Measurements from ENCODE around the gene COL6A2.
"Not testable (repeated sequence)": the region's sequence is repeated elsewhere in the genome, so short reads cannot be mapped to it uniquely, and the experiment has no call there.

The COL6A2 gene

DNA sequence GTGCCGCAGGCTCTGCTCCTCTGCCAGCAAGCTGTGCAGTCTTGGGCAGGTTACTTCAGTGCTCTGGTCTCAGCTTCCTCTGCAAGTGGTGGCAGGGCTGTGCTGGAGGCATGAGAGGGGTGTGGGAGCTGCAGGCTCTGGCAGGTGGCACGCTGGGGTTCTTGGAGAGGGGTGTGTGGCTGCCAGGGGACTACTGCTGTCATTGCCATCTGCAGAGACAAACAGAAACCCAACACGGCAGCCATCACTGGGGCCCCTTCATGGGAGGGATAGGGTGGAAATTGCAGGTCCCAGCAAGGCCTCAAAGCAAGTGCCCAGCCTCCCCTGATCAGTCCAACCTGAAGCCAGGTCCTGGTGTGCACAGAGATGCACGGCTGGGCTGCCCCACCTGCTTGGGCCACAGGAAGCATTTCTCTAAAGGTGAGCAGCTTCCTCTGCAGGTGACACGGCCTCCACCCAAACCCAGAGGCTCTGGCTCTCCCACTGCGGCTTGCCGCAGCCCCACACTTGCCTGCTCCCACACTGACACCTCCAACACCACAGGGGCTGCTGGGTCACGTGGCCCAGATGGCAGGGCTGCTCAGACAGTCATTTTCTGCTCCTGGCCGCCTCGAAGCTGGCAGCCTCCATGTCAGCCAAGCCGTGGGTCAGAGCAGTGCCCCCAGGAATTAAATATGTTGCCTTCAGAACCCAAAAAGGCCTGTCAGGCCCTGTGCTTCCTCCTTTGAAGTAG is 4.1 kb upstream of the COL6A2 start:
- DNase-seq (ENCODE audit: low read depth in 2 of 2), result no peak

DNA sequence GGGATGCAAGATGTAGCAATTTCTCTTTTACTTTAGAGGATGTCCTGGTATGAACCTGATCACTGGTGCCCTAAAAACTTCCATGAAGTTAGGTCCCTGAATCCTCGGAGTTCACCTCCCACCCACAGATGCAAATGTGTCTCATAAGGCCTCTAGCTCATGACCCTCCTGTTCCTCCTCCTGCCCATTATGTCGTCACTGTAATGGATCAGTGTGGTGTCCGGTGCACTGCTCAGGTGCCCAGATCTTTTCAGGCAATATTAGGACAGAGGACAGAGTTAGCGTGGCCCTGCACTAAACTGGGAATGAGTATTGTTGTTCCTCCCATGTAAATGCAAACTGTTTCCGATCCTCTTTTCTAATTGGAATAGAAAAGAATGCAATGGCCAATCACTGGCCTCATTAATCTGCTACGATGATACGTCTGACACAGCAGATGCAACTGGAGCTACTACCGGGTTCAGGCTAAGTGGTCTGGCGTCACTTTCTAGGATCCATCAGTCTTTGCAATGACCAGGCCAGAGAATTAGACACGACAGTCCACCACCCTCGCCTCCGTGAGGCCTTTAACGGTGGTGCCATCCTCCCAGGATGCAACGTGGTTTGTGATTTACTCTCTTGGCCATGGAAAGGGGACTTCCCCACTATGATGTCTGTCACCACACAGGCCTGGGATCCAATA is 3.4 kb upstream of the COL6A2 start:
- DNase-seq (ENCODE audit: low read depth in 2 of 2), result no peak

DNA sequence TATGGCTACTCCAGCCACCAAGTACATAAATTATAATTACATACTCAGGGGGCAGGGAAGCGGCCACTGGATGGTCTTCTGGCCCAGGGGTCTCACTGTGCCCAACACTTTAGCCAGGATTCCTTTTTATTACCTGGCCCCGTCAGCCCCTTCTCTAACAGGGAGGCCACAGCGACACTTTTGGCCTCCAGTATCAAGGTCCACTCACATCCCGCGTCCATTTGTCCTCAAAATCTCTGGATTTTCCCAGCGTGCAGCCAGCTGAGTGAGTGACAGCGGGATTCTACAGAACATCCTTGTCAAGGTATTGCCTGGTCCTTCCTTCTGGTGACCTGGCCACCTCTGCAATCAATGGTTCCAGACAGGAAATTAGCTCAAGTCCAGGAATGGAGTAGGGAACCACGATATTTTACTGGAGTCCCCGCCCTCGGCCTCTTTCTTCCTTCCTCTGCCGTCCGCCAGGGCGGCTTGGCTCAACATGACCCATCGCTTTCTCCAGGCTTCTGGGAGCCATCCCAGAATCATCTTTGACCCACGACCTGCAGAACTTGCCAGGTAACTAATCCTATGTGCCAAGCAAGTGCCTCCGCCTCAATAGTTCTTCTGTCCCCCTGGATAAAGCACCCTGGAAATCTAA is 2.7 kb upstream of the COL6A2 start:
- no peak for DNase-seq (ENCODE audit: low read depth in 2 of 2)

DNA sequence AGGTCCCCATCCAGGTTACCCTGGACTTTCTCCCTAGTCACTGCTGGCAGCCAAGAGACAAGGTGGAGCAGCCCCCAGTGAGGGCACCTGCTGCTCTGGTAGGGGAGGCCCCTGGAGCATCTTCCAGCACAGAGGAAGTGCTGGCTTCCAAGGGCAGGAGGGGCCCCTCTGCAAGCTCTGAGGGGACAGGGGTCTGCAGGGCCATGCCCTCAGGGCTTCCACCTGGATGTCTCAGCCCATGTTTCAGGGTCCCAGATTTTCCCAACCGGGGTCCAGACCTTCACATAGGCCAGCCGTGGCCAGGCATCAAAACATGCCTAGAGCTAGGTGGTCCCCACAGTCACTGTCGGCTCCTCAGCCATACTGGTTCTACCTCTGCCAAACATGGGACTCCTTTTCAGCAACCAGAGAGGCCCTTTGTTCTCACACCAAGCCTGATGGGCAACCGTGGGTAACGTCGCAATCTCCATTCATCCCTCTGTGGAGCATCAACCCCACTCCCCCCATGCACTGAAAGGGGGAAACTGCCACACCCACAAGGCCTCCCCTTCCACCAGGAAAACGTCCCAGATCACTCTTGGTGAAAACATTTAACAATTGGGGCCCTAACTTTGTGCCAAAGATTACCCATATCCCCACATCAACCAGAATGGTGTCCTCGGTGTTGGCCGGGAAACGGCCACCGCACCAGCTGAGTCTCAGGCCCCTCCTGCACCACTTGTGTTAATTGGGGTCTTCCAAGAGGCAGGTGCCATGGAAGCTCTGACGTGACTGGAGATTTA is 1.9 kb upstream of the COL6A2 start:
- DNase-seq (ENCODE audit: low read depth in 2 of 2), result no peak

DNA sequence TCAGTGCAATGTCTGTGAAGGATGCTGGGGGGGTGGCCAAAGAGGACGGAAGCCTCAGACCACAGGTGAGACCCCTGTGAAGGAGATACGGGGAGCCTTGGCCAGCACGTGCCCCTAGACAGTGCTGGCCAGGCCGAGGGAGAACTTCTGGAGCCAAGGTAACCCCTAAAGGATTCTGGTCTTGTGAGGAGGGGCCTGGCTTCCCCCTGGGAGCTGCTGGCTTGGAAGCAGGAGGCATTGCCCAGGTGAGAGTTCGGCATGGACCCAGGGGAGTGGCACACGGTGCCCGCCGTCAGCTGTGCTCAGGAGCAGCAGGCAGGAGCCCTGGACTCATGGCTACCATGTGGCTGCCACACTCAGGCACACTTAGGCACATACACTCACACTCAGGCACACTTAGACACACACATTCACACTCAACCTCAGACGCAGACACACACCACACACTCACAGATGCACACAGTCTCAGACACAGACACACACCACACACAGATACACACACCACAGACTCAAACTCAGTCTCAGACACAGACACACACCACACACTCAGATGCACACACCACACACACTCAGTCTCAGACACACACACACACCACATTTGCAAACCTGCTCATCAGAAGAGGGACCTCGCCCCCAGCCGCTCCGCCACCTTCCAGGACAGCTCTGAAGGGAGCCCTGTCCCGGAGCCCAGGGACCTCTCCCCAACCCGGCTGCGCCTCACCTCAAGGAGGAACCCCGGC is 1.1 kb upstream of the COL6A2 start:
- no peak for DNase-seq (ENCODE audit: low read depth in 2 of 2)

DNA sequence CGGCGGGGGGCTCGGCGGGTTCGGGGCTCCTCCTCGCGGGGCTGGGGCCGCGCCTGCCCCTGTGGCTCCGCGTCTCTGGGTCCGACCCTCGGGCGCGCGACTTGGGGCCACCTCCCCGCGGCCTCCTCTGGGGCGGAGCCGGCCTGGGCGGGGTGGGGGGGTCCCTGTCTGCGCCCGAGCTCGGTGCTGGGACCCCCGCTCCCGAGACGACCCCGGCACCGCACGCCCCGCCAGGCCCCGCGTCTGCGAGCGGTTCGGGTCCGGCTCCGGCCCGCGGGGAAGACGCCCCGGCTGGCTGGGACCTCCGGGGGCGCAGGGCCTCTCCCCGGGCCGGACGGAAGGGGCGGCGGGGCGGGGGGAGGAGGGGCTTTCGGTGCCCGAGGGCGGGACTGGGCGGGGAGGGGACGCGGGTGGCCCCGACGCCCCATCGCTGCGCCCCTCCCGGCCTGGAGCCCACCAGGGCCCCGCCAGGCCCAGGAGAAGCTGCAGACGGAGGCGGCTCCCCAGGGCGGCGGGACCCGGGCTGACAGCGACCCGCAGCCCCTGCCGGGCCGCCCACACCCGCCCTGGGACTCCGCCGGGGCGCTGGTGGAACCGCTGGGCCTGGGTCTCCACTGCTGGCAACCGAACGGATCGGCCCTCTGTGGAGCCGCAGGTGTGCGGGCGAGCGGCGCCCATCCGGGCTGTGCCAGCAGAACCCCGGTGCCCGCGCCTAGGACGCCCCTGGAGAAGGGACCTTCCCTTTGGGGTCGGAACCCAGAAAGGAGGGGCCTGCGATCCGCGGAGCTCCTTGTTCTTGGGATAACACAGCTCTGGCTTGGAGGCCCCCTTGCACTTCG is 610 bp downstream of the COL6A2 start:
- no peak for DNase-seq (ENCODE audit: low read depth in 2 of 2)

DNA sequence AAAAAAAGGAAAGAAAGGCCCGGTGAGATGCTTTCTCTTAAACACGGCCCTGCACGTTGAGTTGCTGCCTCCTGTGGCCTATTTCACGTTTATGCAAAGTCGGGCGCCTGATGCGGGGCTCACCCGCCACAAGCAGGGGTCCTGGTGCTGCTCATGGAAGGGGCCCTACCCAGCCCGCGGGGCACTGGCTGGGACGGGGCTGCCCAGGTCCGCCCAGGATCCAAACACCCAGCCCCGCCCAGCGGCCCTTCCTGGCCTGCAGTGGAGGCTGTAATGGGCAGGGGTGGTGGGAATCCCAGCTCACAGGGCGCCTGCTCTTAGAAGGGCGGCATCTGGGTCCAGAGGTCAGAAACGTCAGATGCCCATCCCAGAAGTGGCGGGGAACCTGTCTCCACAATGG is 1.6 kb downstream of the COL6A2 start:
- no peak for DNase-seq (ENCODE audit: low read depth in 2 of 2)

DNA sequence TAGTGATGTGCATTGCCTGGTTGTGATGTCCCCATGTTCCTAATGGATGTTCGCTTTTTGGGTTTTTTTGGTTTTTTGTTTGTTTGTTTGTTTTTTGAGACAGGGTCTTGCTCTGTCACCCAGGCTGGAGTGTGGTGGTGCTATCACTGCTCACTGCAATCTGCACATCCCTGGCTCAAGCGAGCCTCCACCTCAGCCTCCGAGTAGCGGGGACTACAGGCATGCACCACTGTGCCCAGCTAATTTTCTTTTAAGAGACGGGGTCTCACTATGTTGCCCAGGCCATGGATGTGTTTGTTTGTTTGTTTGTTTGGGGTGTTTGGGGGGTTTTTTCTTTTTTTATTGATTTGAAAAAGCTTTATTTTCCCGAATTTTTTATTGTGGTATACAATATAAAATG is 2.1 kb downstream of the COL6A2 start:
- no peak for DNase-seq (ENCODE audit: low read depth in 2 of 2)

DNA sequence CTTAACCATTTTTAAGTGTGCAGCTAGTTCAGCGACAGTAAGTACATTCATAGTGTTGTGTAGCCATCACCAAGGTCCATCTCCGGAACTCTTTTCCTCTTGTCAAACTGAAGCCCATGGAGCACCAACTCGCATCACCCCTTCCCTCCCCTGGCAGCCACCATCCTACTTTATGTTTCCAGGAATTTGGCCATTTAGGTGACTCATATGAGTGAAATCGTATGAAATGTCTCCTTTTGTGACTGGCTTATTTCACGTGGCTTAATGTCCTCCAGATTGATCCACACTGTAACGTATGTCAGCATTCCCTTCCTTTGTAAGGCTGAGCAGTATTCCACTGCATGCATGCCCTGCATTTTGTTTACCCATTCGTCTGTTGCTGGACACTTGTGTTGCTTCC is 2.5 kb downstream of the COL6A2 start:
- DNase-seq (ENCODE audit: low read depth in 2 of 2), result no peak

DNA sequence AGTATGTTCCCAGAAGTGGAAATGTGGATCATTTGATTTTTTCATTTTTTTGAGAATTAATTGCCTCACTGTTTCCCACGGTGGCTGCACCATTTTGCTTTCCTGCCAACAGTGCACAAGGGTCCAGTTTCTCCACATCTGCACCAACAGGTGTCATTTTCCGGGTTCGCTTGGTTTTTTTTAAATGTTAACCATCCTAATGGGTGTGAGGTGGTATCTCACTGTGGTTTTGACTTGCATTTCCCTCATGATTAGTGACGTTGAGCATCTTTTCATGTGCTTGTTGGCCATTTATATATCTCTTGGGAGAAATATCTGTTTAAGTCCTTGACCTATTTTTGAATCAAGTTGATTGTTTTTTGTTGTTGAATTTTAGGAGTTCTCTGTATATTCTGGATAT is 3.0 kb downstream of the COL6A2 start:
- DNase-seq (ENCODE audit: low read depth in 2 of 2), result no peak

DNA sequence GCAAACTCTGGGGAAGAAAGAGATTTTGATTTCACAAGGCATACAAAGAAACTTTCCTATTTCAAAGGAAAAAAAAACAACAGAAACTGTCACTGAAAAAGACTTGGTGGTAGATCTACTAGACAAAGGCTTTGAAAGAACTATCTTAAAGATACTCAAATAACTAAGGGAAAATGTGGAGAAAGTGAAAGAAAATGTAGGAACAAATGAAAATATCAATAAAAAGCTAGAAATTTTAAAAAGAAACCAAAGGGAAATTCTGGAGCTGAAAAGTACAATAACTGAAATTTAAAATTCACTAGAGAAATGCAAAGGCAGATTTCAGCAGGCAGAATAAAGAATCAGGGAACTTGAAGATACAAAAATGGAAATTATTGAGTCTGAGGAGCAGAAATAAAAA is 6.2 kb downstream of the COL6A2 start:
- DNase-seq (ENCODE audit: low read depth in 2 of 2), result no peak

DNA sequence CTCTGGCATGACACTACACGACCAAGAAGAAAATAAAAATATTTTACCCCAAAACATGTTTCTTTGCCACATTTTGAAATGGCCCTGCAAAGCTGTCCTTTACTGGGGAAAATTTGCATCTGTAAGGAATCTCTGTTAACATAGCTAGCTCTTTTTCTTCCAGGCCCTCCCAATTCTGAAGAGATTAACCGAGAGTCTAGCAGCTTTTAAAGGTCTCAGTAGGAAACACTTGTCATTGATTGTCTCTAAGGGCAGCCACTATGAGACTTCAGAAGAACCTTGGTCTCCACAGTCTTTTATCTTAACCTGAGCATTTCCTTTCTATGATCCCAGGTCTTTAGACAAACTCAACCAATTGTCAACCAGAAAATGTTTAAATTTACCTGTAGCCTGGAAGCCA is 9.5 kb downstream of the COL6A2 start:
- DNase-seq (ENCODE audit: low read depth in 2 of 2), result not testable (repeated sequence)

DNA sequence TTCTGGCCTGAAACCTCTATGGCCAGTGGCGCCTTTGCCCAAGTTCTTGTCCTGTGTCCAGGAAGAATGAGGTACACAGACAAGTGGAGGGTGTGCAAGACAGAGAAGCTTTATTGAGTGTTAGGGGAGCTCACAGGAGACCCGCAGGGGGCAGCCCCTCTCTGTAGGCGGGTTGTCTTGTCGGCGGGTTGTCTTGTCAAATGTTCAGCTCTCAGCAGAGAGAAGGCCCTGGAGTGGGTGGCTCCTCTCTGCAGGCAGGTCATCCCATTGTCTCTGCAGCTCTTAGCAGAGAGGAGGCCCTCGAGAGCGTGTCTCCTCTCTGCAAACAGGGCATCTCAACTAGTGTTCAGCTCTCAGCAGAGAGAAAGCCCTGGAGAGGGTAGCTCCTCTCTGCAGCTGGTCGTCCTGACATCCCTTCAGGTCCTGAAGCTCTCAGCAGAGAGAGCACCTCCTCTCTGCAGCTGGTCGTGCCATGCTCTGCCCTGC is 11.0 kb downstream of the COL6A2 start:
- DNase-seq (ENCODE audit: low read depth in 2 of 2), result no peak

DNA sequence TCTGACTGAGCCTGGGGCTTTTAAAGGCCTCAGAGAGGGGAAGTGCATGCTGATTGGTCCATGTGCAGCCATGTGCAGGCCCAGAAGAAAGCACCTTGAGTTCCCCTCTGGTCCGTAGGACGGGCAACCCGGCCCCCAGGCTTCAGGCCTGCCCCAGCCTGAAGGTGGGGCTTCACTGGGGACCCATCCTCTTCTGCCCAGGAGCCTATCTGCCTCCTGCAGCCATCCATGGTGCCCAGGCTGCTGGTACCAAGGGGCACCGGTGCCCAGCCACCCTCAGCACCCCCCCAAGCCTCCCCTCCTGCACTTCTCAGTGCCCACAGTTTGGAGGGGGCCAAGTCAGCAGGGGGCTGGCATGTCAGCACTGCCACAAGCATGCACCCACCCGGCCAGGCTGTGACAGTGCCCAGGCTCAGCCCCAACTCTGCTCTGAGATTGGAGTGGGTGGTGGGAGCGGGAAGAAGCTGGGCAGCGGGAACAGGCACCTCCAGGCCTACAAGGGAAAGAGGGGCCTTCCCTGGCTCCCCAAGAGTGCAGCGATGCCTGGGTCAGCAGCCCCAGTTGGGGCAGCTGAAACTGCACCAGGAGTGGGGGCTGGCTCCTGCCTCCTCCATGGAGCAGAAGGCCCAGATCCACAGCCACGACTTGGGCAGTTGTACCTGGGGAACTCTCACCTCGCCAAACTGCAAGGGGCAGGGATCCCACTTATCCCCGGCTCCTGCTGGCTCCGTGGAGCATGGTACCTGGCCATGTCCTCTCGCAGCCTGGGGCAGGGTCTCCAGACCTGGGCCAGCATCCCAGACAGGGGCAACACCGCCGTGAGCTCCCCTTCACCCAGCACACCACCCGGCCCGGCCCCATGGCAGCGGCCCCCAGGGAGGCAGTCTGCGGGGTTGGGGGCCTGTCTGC is 11.7 kb downstream of the COL6A2 start:
- DNase-seq (ENCODE audit: low read depth in 2 of 2), result no peak

DNA sequence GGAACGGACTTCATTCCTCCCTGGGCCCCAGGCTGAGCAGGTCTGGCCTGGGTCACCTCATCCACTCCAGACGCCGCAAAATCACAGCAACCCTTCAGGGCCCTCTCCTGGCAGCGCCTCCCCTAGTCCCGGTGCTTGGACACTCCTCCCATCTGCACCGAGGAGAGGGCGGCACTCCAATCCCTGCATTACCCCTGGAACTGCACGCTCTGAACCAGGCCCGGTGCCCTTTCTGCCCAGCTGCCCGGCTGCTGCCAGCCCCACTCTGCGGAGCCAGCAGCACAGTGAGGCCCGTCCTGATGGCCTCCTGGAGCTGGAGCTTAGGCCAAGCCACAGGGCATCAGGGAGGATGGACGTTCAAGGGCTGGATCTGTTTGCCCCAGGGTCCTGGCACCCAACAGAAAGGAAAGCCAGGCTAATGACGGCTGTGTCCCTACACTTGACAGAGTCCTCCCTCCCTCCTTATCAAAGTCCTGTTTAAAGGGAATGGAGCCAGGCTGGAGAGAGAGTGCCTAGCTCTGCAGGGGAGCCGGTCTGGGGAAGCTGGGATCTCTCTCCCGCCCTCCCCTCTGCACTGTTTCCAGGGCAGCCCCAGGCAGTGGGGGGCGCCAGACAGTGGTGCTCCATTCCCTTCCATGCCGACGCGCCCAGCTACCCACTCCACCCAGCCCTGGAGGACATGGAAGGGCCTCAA is 12.7 kb downstream of the COL6A2 start:
- DNase-seq (ENCODE audit: low read depth in 2 of 2), result no peak

DNA sequence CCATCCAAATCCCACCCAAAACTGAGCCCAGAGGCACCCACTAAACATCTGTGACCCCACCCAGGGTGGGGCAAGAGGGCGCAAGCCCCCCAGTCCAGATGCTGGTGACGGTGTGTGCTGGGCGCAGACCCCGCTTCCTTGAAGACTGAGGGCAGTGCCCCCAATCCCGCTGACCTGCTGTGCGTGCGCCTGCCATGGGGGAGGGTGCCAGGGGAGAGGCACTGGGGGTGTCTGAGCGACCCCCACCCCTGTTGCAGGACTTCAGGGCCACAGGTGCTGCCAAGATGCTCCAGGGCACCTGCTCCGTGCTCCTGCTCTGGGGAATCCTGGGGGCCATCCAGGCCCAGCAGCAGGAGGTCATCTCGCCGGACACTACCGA is 13.3 kb downstream of the COL6A2 start:
- DNase-seq (ENCODE audit: low read depth in 2 of 2), result no peak

DNA sequence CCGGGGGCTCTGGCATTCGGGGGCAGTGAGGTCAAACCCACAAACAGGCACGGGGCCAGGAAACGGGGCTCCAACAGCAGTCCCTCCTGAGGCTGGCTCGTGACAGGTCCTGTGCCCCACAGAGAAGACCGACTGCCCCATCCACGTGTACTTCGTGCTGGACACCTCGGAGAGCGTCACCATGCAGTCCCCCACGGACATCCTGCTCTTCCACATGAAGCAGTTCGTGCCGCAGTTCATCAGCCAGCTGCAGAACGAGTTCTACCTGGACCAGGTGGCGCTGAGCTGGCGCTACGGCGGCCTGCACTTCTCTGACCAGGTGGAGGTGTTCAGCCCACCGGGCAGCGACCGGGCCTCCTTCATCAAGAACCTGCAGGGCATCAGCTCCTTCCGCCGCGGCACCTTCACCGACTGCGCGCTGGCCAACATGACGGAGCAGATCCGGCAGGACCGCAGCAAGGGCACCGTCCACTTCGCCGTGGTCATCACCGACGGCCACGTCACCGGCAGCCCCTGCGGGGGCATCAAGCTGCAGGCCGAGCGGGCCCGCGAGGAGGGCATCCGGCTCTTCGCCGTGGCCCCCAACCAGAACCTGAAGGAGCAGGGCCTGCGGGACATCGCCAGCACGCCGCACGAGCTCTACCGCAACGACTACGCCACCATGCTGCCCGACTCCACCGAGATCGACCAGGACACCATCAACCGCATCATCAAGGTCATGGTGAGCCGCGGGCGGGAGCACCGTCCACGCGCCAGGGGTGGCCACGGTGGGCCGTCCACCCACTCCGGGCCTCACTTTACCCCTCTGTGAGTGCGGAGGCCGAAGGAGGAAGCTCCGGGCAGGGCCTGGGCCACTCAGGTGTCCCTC is 14.2 kb downstream of the COL6A2 start:
- DNase-seq (ENCODE audit: low read depth in 2 of 2), result no peak

DNA sequence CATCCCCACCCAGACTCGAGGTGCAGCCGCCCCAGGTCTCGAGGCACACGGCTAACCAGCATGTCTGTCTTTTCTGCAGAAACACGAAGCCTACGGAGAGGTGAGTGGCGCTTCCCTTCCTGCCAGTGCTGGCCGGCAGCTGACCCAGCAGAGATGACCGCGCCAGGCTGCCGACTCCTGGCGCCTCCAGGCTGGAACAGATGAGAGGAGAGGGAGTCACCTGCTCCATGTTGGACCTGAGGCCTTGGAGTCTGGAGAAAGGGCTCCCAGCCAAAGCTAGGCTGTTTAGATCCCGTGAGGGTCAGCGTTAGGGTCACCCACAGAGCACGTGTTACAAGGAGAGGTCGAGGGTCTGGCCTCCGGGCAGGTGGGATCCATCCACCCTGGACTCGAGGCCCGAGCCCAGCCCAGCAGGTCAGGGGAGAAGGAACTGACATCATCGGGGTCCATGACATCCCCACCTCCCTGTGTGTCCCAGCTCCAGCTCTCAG is 14.9 kb downstream of the COL6A2 start:
- DNase-seq (ENCODE audit: low read depth in 2 of 2), result no peak

Measured in activated CD8-positive, alpha-beta memory T cell treated with anti-CD3 and anti-CD28 coated beads for 4 hours (primary cell).